Neural cell (in vitro differentiated cells): ENCODE measurements around the gene PRKCQ. TPM values are rescaled to one million over a fixed set of nuclear protein-coding genes. Genes with fewer than 3 reads are reported as not detected.

ENCODE experiments used
- H2AFZ ChIP-seq: fragments of 200-600, 300-800 bp; sonication (generic), shearing (Covaris generic); 2 replicates; pipeline ENCODE4 v1.6.0; 2014; ENCODE audit warnings: low read depth, mild to moderate bottlenecking, antibody characterized with exemption, low read length, moderate library complexity
- H3F3A ChIP-seq: fragments of 200-600 bp; shearing (Covaris generic); 2 replicates; pipeline ENCODE4 v1.6.1; 2016; ENCODE audit warnings: mild to moderate bottlenecking, moderate library complexity, mixed read lengths, antibody characterized with exemption, low read length; ENCODE audit not compliant: insufficient read depth, poor library complexity, severe bottlenecking
- H3K27ac ChIP-seq: fragments of 200-600, 300-800 bp; sonication (generic), shearing (Covaris generic); 2 replicates; pipeline ENCODE4 v1.5.1; 2014; ENCODE audit warnings: mild to moderate bottlenecking, low read length, moderate library complexity
- H3K27me3 ChIP-seq: fragments of 300-800, 200-600 bp; sonication (generic), shearing (Covaris generic); 2 replicates; pipeline ENCODE4 v1.6.0; 2014; ENCODE audit warnings: mild to moderate bottlenecking, low read depth, low read length, moderate library complexity; ENCODE audit not compliant: insufficient read depth
- H3K36me3 ChIP-seq: fragments of 300-800, 200-600 bp; sonication (generic), shearing (Covaris generic); 2 replicates; pipeline ENCODE4 v1.5.1; 2014; ENCODE audit warnings: mild to moderate bottlenecking, antibody characterized with exemption, low read length, moderate library complexity; ENCODE audit not compliant: insufficient read depth
- H3K4me2 ChIP-seq: fragments of 300-800, 200-600 bp; sonication (generic), shearing (Covaris generic); 2 replicates; pipeline ENCODE4 v1.6.0; 2014; ENCODE audit warnings: mild to moderate bottlenecking, low read length
- H3K4me3 ChIP-seq: fragments of 300-800, 200-600 bp; sonication (generic), shearing (Covaris generic); 2 replicates; pipeline ENCODE4 v1.5.1; 2014; ENCODE audit warnings: mild to moderate bottlenecking, low read length, moderate library complexity
- H3K79me2 ChIP-seq: fragments of 200-600 bp; shearing (Covaris generic); replicated peaks from 2 replicates; pipeline ENCODE4 v1.6.0; 2014; ENCODE audit warnings: mild to moderate bottlenecking, low read length, moderate library complexity; ENCODE audit not compliant: insufficient read depth
- H3K9ac ChIP-seq: fragments of 300-800, 200-600 bp; sonication (generic), shearing (Covaris generic); 2 replicates; pipeline ENCODE4 v1.6.1; 2016; ENCODE audit warnings: mild to moderate bottlenecking, low read length, mixed read lengths
- H3K9me2 ChIP-seq: fragments of 200-600 bp; shearing (Covaris generic); 2 replicates; pipeline ENCODE4 v1.6.1; 2016; ENCODE audit warnings: mild to moderate bottlenecking, low read length, mixed read lengths; ENCODE audit not compliant: insufficient read depth
- H3K9me3 ChIP-seq: fragments of 200-600, 300-800 bp; sonication (generic), shearing (Covaris generic); 2 replicates; pipeline ENCODE4 v1.6.1; 2016; ENCODE audit warnings: mild to moderate bottlenecking, mixed run types, low read length, moderate library complexity, mixed read lengths
- H4K20me1 ChIP-seq: fragments of 200-600 bp; shearing (Covaris generic); 2 replicates; pipeline ENCODE4 v1.6.1; 2016; ENCODE audit warnings: mild to moderate bottlenecking, mixed run types; ENCODE audit not compliant: insufficient read depth
- CTCF ChIP-seq: fragments of 450-650 bp; IDR thresholded peaks from 2 replicates; pipeline ENCODE4 v1.5.1; 2014; ENCODE audit warnings: antibody characterized with exemption, mild to moderate bottlenecking, moderate library complexity; ENCODE audit not compliant: poor library complexity, severe bottlenecking
- EP300 ChIP-seq: fragments of 450-650 bp; conservative IDR thresholded peaks from 2 replicates; pipeline ENCODE4 v1.6.1; 2014; ENCODE audit warnings: antibody characterized with exemption, mild to moderate bottlenecking, moderate library complexity; ENCODE audit not compliant: poor library complexity, severe bottlenecking
- EZH2 ChIP-seq: fragments of 200-600, 300-800 bp; shearing (Covaris generic), sonication (generic); IDR thresholded peaks from 2 replicates; pipeline ENCODE4 v1.6.1; 2014; ENCODE audit warnings: antibody characterized with exemption, low read length, borderline replicate concordance, mild to moderate bottlenecking; ENCODE audit not compliant: insufficient read depth, poor library complexity, severe bottlenecking
- MXI1 ChIP-seq: fragments of 450-650 bp; conservative IDR thresholded peaks from 2 replicates; pipeline ENCODE4 v1.6.1; 2014; ENCODE audit warnings: antibody characterized with exemption, mild to moderate bottlenecking; ENCODE audit not compliant: poor library complexity, severe bottlenecking
- POLR2AphosphoS5 ChIP-seq: IDR thresholded peaks from 2 replicates; pipeline ENCODE4 v1.6.1; 2012
- RAD21 ChIP-seq: fragments of 450-650 bp; conservative IDR thresholded peaks from 2 replicates; pipeline ENCODE4 v1.6.1; 2014; ENCODE audit warnings: antibody characterized with exemption, mild to moderate bottlenecking, moderate library complexity
- REST ChIP-seq: IDR thresholded peaks from 2 replicates; pipeline ENCODE4 v1.6.1; 2012; ENCODE audit warnings: borderline replicate concordance
- SMC3 ChIP-seq: fragments of 450-650 bp; conservative IDR thresholded peaks from 2 replicates; pipeline ENCODE4 v1.6.1; 2014; ENCODE audit warnings: antibody characterized with exemption, mild to moderate bottlenecking, moderate library complexity; ENCODE audit not compliant: poor library complexity
- TAF1 ChIP-seq: IDR thresholded peaks from 2 replicates; pipeline ENCODE4 v1.6.1; 2012; ENCODE audit warnings: low read depth
- polyA plus RNA-seq: library from polyadenylated mRNA; depleted of rRNA; stranded (reverse); fragments of >200 nt; gene quantifications from 2 replicates; pipeline ENCODE4 v1.2.3, GENCODE V29; 2014

PRKCQ gene
- polyA plus RNA-seq, 1 donor from 2014 or later, result 0.61 TPM

- H3K9ac ChIP-seq, result no peak overlapping the region
- no peaks in the 10 kb centered on the region for H3K79me2 ChIP-seq
- no peaks in the 10 kb centered on the region for H3K36me3 ChIP-seq
- no peaks in the 10 kb centered on the region for H3K9me2 ChIP-seq
- no peak for TF ChIP-seq EP300
- TF ChIP-seq TAF1, result no peak
- TF ChIP-seq SMC3, result no peak
- no peak for TF ChIP-seq MXI1
- no peak for TF ChIP-seq CTCF
- no peak for TF ChIP-seq EZH2
- no peak for TF ChIP-seq POLR2AphosphoS5
- no peak for TF ChIP-seq REST
- TF ChIP-seq RAD21, result no peak
- no peaks in the 10 kb centered on the region for H3K9me3 ChIP-seq
- H3F3A ChIP-seq, result no peaks in the 10 kb centered on the region
- no peak overlapping the region for H3K4me3 ChIP-seq
- H2AFZ ChIP-seq, result no peak overlapping the region
- no peak overlapping the region for H3K27ac ChIP-seq
- no peaks in the 10 kb centered on the region for H3K27me3 ChIP-seq
- H4K20me1 ChIP-seq, result no peaks in the 10 kb centered on the region
- no peak overlapping the region for H3K4me2 ChIP-seq
Observed at GRCh38 chr10:6563075-6563474, 17.0 kb downstream of the PRKCQ start.

DNA sequence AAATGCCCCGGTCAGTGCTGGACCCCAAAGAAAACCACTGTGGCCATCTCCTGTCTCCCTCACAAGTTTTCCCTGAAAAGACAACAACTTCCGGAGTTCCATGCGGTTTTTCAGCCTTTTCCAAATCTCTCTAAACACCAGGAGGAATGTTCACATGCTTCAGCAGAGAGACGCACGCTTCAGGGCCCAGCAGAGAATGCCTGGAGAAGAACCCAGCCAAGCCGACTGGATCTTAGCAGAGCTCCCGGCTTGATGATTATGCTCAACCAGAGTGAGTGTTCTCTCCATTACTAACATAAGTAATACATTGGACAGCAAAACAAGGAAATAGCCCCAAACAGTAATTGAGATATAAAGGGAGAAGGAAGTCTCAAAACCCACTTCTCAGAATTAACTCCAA is 17.9 kb downstream of the PRKCQ start:
- no peaks in the 10 kb centered on the region for H3K79me2 ChIP-seq
- no peak for TF ChIP-seq CTCF
- TF ChIP-seq EZH2, result no peak
- TF ChIP-seq MXI1, result no peak
- TF ChIP-seq POLR2AphosphoS5, result no peak
- TF ChIP-seq TAF1, result no peak
- no peak for TF ChIP-seq RAD21
- no peak for TF ChIP-seq SMC3
- TF ChIP-seq REST, result no peak
- no peak for TF ChIP-seq EP300
- H3K36me3 ChIP-seq, result no peaks in the 10 kb centered on the region
- H4K20me1 ChIP-seq, result no peaks in the 10 kb centered on the region
- no peaks in the 10 kb centered on the region for H3F3A ChIP-seq
- no peak overlapping the region for H2AFZ ChIP-seq
- no peak overlapping the region for H3K4me3 ChIP-seq
- H3K9me2 ChIP-seq, result no peaks in the 10 kb centered on the region
- no peak overlapping the region for H3K27ac ChIP-seq
- H3K27me3 ChIP-seq, result no peaks in the 10 kb centered on the region
- no peak overlapping the region for H3K9ac ChIP-seq
- no peaks in the 10 kb centered on the region for H3K9me3 ChIP-seq
- H3K4me2 ChIP-seq, result no peak overlapping the region
